Small intestine (tissue), 7 donors: ENCODE data around the gene LDB2. TPM values are rescaled to one million over a fixed set of nuclear protein-coding genes. Genes with fewer than 3 reads are reported as not detected.

Experiments
- DNase-seq, 2 donors: peaks; one replicate each; pipeline versions ENCODE4 v3.0.0 to v3.0.0-alpha.2; 2013
- FAIRE-seq: peaks from 2 replicates; lab custom pipeline; 2012; peaks lifted over from hg19 to GRCh38; lab: Jason Lieb, UNC
- H3K27ac ChIP-seq, 3 donors: one replicate each; pipeline ENCODE4 v1.5.1; 2013; ENCODE audit warnings: low read length in 2 of 3, mild to moderate bottlenecking in 2 of 3, control low read depth in 1 of 3, inconsistent platforms in 1 of 3, low read depth in 1 of 3, moderate library complexity in 1 of 3
- H3K27me3 ChIP-seq, 3 donors: one replicate each; pipeline ENCODE4 v1.6.1; 2013; ENCODE audit warnings: low read length in 3 of 3, inconsistent platforms in 1 of 3; ENCODE audit not compliant: control insufficient read depth in 3 of 3, insufficient read depth in 3 of 3
- H3K36me3 ChIP-seq, 3 donors: one replicate each; pipeline ENCODE4 v1.6.1; 2013; ENCODE audit warnings: low read length in 3 of 3, inconsistent platforms in 1 of 3, low read depth in 1 of 3, mild to moderate bottlenecking in 1 of 3, moderate library complexity in 1 of 3; ENCODE audit not compliant: control insufficient read depth in 3 of 3, insufficient read depth in 2 of 3
- H3K4me1 ChIP-seq, 3 donors: one replicate each; pipeline ENCODE4 v1.6.1; 2013; ENCODE audit warnings: low read length in 2 of 3, inconsistent platforms in 1 of 3, low read depth in 1 of 3, mild to moderate bottlenecking in 1 of 3, moderate library complexity in 1 of 3; ENCODE audit not compliant: control insufficient read depth in 3 of 3, insufficient read depth in 2 of 3
- H3K4me3 ChIP-seq, 3 donors: one replicate each; pipeline ENCODE4 v1.5.1; 2013; ENCODE audit warnings: low read length in 3 of 3, control low read depth in 1 of 3, inconsistent platforms in 1 of 3, low read depth in 1 of 3, mild to moderate bottlenecking in 1 of 3, moderate library complexity in 1 of 3
- H3K9me3 ChIP-seq, 2 donors: one replicate each; pipeline ENCODE4 v1.6.1; 2013; ENCODE audit warnings: low read depth in 1 of 2, low read length in 1 of 2; ENCODE audit not compliant: control insufficient read depth in 2 of 2, insufficient read depth in 1 of 2
- WGBS, 3 donors: extraction: QIAGEN DNeasy Blood & Tissue Kit; methylation state at CpG; one replicate each; pipeline ENCODE4 v1.1.7; 2013; 5-methylcytosine and 5-hydroxymethylcytosine counted together
- polyA plus RNA-seq, 4 donors: library from polyadenylated mRNA; stranded (reverse) in 3 of 4; unstranded in 1 of 4; fragments of 200-250 nt in 3 of 4; fragments of 120-200 nt in 1 of 4; gene quantifications; one replicate each; pipeline versions ENCODE4 v1.2.1 to v1.2.3, GENCODE V29; 2013
- donor health status: healthy with polysubstance abuse.
- donor health status: control.
- donor health status: control.
- donor health status: Bipolar disorder and iron deficiency.
- donor health status: healthy.

LDB2 gene
- polyA plus RNA-seq, 4 donors = 1.1 to 19.2 (median 6.6) TPM

GRCh38 chr4:16875487-16875886 lies 23.0 kb downstream of the LDB2 start:
- Histone ChIP-seq H3K9me3 (no peaks in the 10 kb centered on the region), H3K4me3 (no peak overlapping the region), H3K36me3 (no peaks in the 10 kb centered on the region), H3K27ac (no peak overlapping the region), H3K27me3 (no peaks in the 10 kb centered on the region), H3K4me1 (no peaks in the 10 kb centered on the region)
- 81 to 82% (median 81%) methylated on average over 5 of the region's 5 CpGs for WGBS, 3 donors
- no peak for FAIRE-seq
- DNase-seq = no peak

GRCh38 chr4:16869594-16870245 lies 28.7 kb downstream of the LDB2 start:
- Histone ChIP-seq H3K27me3 (no peaks in the 10 kb centered on the region), H3K9me3 (no peaks in the 10 kb centered on the region), H3K4me1 (no peaks in the 10 kb centered on the region), H3K36me3 (no peaks in the 10 kb centered on the region), H3K27ac (no peak overlapping the region), H3K4me3 (no peak overlapping the region)
- DNase-seq = no peak
- no peak for FAIRE-seq
- 88 to 93% (median 89%) methylated on average over 12 of the region's 12 CpGs for WGBS, 3 donors

GRCh38 chr4:16868674-16869073 lies 29.8 kb downstream of the LDB2 start:
- FAIRE-seq = no peak
- 75 to 89% (median 78%) methylated on average over 5 of the region's 5 CpGs for WGBS, 3 donors
- Histone ChIP-seq H3K36me3 (no peaks in the 10 kb centered on the region), H3K4me3 (no peak overlapping the region), H3K27me3 (no peaks in the 10 kb centered on the region), H3K9me3 (no peaks in the 10 kb centered on the region), H3K4me1 (no peaks in the 10 kb centered on the region), H3K27ac (no peak overlapping the region)
- no peak for DNase-seq

GRCh38 chr4:16867827-16868226 lies 30.6 kb downstream of the LDB2 start:
- no peaks in the 10 kb centered on the region for H3K9me3 ChIP-seq
- no peaks in the 10 kb centered on the region for H3K27me3 ChIP-seq
- no peak overlapping the region for H3K27ac ChIP-seq
- WGBS, 3 donors = 22 to 49% (median 32%) methylated on average over 2 of the region's 2 CpGs
- H3K36me3 ChIP-seq = no peaks in the 10 kb centered on the region
- FAIRE-seq (no peak), DNase-seq (no peak)
- H3K4me1 ChIP-seq = no peaks in the 10 kb centered on the region
- H3K4me3 ChIP-seq = no peak overlapping the region

- H3K27ac ChIP-seq = no peak overlapping the region
- H3K4me1 ChIP-seq = no peaks in the 10 kb centered on the region
- no peaks in the 10 kb centered on the region for H3K9me3 ChIP-seq
- DNase-seq (no peak), FAIRE-seq (no peak)
- no peaks in the 10 kb centered on the region for H3K36me3 ChIP-seq
- WGBS, 3 donors = 82 to 92% (median 87%) methylated on average over 3 of the region's 3 CpGs
- no peak overlapping the region for H3K4me3 ChIP-seq
- H3K27me3 ChIP-seq = no peaks in the 10 kb centered on the region
These were observed 31.5 kb downstream of the LDB2 start for GRCh38 chr4:16866974-16867373.

GRCh38 chr4:16865897-16866283 lies 32.6 kb downstream of the LDB2 start:
- FAIRE-seq (no peak), DNase-seq (no peak)
- H3K4me1 ChIP-seq = no peaks in the 10 kb centered on the region
- no peak overlapping the region for H3K4me3 ChIP-seq
- no peaks in the 10 kb centered on the region for H3K27me3 ChIP-seq
- no peaks in the 10 kb centered on the region for H3K36me3 ChIP-seq
- 35 to 58% (median 41%) methylated on average over 4 of the region's 4 CpGs for WGBS, 3 donors
- peaks cover 0 to 2% of the 10 kb centered on the region in 2 donors for H3K9me3 ChIP-seq
- no peak overlapping the region for H3K27ac ChIP-seq

- DNase-seq = no peak
- Histone ChIP-seq H3K27ac (no peak overlapping the region), H3K9me3 (peaks cover 0 to 2% of the 10 kb centered on the region in 2 donors), H3K36me3 (no peaks in the 10 kb centered on the region), H3K27me3 (no peaks in the 10 kb centered on the region), H3K4me3 (no peak overlapping the region), H3K4me1 (no peaks in the 10 kb centered on the region)
- WGBS, 3 donors = 66 to 79% (median 69%) methylated on average over 7 of the region's 7 CpGs
- no peak for FAIRE-seq
These were observed 33.1 kb downstream of the LDB2 start for GRCh38 chr4:16865209-16865896.

GRCh38 chr4:16864199-16864598 lies 34.2 kb downstream of the LDB2 start:
- H3K27me3 ChIP-seq = no peaks in the 10 kb centered on the region

More at GRCh38 chr4:16864199-16864598, 34.2 kb downstream of the LDB2 start:
- H3K4me1 ChIP-seq = no peaks in the 10 kb centered on the region
- H3K27ac ChIP-seq = no peak overlapping the region
- H3K36me3 ChIP-seq = no peaks in the 10 kb centered on the region
- H3K9me3 ChIP-seq = peaks cover 0 to 2% of the 10 kb centered on the region in 2 donors
- no peak for DNase-seq
- FAIRE-seq = no peak
- H3K4me3 ChIP-seq = no peak overlapping the region
- WGBS, 3 donors = 69 to 86% (median 77%) methylated on average over 2 of the region's 2 CpGs
